Left lobe of liver (tissue), 2 donors: ENCODE measurements around the gene MS4A6A. TPM values are rescaled to one million over a fixed set of nuclear protein-coding genes. Genes with fewer than 3 reads are reported as not detected.
"Not testable (repeated sequence)": the region's sequence is repeated elsewhere in the genome, so short reads cannot be mapped to it uniquely, and the experiment has no call there.

Experiments used
- ATAC-seq: fragments of 200-7000 bp; cut with Tn5 transposase; one replicate; pipeline ENCODE4 v1.9.1; 2020; ENCODE audit warnings: mild to moderate bottlenecking, moderate library complexity
- DNase-seq: peaks from one replicate; pipeline ENCODE4 v3.0.0-alpha.2; 2020; ENCODE audit warnings: low spot score
- total RNA-seq: library from RNA; stranded (reverse); gene quantifications from one replicate; pipeline ENCODE4 v1.2.1, GENCODE V29; 2021
- donor health status: DM: no; HTN: no; CAD: no; lungs with moderate emphysema.
- donor health status: DM: no; HTN: yes; CAD: no.

Gene MS4A6A
- total RNA-seq, 1 donor from 2014 or later: 37.7 TPM

DNA sequence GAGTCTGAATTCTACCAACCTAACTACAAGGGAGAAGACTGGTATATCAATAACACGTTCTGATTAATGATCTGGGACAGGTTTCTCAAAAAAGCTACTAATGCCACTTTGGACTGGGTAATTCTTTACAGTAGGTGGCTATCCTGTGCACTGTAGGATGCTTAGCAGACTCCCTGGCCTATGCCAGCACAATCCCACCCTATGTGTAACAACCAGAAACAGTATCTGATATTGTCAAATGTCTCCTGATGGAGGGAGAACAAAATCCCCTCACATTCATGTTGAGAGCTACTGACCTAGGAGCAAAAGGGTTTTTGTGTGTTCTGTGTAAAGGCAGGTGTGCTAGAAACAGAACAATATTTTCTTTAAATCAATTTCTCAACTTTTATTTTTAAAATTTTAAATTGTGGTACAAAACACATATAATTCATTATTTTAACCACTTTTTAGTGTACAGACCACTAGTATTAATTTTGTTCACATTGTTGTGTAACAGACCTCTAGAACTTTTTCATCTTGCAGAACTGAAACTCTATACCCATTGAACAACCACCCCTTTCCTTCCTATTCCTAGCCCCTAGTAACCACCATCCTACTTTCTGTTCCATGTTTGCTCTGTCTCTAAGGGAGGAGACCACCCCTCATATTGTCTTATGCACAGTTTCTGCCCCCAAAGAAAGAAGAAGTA lies 2.1 kb upstream of the MS4A6A start:
- ATAC-seq: peak; percentile 20

GRCh38 chr11:60183591-60184205 lies 815 bp upstream of the MS4A6A start:
- peak; percentile 52 for ATAC-seq

More for the DNA sequence above, 2.1 kb upstream of the MS4A6A start:
- no peak for DNase-seq

GRCh38 chr11:60175860-60176275 lies 7.0 kb downstream of the MS4A6A start:
- ATAC-seq (no peak), DNase-seq (no peak)

More at GRCh38 chr11:60183591-60184205, 815 bp upstream of the MS4A6A start:
- no peak for DNase-seq

GRCh38 chr11:60172011-60172410 lies 10.9 kb downstream of the MS4A6A start:
- no peak for ATAC-seq
- no peak for DNase-seq

- DNase-seq (no peak), ATAC-seq (no peak)
Observed at GRCh38 chr11:60170566-60170965, 12.3 kb downstream of the MS4A6A start.

DNA sequence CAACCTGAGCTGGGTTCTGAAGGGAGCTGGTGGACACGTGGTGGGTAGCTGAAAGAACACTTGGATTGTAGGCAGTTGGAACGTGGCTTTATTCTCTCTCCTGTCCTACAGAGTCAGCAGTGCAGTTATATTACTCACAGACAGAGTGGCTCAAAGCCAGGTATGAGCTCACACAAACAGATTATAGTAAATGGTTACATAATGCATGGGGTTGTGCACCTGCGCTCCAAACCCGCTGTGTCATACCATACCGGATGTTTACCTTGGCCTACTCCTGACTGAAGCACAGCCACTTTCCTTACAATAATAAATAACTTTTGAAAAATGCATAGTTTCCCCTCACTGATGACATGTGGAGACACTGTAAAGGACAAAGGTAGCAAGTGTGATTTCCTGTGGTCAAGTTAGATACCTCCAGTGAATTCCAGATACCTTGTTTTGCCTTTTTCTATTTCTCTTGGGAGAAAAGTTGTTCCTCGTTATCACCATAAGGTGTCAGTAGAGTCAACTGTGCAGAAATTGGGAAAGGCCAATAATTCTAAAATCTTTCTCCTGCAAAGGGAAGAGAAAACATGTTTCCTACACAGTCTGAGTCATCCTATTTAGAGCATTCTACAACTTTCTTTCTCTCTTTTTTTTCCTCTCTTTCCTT lies 13.5 kb downstream of the MS4A6A start:
- ATAC-seq: peak; percentile 66
- DNase-seq: peak; percentile 44

- DNase-seq (peak; percentile 37), ATAC-seq (no peak)
Observed at GRCh38 chr11:60168306-60168705, 14.6 kb downstream of the MS4A6A start.

DNA sequence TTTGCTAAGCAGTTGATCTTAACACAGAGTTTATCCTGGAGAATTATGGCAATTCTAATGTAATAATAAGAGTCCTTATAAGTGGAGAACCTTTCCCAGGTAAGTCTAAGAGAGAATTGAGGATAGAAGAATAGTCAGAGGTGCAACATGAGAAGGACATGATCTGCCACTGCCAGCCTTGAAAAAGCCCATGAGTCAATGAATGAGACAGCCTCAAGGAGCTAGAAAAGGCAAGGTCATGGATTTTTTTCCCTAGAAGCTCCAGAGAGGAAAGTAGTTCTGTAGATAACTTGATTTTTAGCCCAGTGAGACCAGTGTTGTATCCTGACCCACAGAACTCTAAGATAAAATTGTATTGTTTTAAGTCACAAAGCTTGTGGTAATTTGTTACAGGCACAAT lies 16.9 kb downstream of the MS4A6A start:
- DNase-seq (no peak), ATAC-seq (no peak)

- ATAC-seq (no peak), DNase-seq (no peak)
Observed at GRCh38 chr11:60165538-60165937, 17.3 kb downstream of the MS4A6A start.

- no peak for ATAC-seq
- no peak for DNase-seq
Observed at GRCh38 chr11:60164550-60165075, 18.3 kb downstream of the MS4A6A start.

GRCh38 chr11:60161766-60162165 lies 21.1 kb downstream of the MS4A6A start:
- DNase-seq (no peak), ATAC-seq (no peak)

- no peak for ATAC-seq
- no peak for DNase-seq
Observed at GRCh38 chr11:60161107-60161506, 21.8 kb downstream of the MS4A6A start.

- no peak for ATAC-seq
- DNase-seq: no peak
Observed at GRCh38 chr11:60159868-60160267, 23.0 kb downstream of the MS4A6A start.

GRCh38 chr11:60159284-60159683 lies 23.6 kb downstream of the MS4A6A start:
- no peak for DNase-seq
- ATAC-seq: no peak

GRCh38 chr11:60158636-60159035 lies 24.2 kb downstream of the MS4A6A start:
- ATAC-seq (no peak), DNase-seq (no peak)

DNA sequence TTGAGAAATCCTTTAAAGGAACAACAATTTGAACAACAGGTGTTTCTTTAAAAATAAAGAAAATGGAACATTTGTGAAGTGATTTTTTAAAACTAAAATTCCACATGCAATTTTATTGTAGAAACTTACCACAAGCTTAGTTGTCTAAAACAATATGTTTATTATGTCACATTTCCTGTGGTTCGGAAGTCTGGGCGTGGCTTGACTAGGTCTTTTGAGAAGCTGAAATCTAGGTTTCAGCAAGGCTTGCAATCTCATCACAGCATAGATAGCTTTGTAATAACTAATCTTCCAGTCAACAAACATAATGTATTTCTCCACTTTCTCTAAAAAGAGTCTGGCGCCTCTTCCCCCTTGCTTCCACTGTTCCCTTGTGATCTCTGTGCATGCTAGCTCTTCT lies 27.0 kb downstream of the MS4A6A start:
- ATAC-seq: no peak
- DNase-seq: no peak

DNA sequence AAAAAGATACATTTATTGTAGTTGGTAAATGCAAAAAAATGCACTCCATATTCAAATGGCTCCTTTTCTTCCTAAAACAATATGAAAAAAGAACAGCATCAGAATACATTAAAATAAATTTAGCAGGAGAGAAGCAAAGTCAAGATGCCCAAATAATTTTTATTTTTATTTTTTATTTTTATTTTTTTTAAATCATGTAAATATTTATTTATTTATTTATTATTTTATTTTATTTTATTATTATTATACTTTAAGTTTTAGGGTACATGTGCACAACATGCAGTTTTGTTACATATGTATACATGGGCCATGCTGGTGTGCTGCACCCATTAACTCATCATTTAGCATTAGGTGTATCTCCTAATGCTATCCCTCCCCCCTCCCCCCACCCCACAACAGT lies 30.2 kb downstream of the MS4A6A start:
- not testable (repeated sequence) for DNase-seq, ATAC-seq

- ATAC-seq (no peak), DNase-seq (no peak)
Observed at GRCh38 chr11:60150279-60150678, 32.6 kb downstream of the MS4A6A start.

DNA sequence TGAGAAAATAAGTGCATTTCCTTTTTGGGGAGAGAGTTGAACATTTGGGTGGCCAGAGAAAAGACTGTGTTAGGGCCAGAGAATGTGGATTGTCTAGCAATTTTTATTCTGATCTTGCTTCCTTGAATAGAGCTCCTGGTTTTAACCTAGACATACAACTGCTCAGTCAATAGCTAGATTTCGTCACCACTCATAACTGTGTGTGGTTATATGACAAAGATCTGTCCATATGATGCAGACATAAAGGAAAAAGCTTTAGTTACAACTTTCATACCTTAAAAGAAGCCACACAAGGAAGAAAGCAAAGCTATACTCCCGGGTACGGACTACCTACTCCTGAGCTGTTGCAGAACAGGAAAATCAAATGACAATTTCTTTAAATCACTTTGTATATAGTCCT lies 37.2 kb downstream of the MS4A6A start:
- ATAC-seq (no peak), DNase-seq (no peak)

GRCh38 chr11:60143768-60144167 lies 39.1 kb downstream of the MS4A6A start:
- ATAC-seq (no peak), DNase-seq (no peak)

DNA sequence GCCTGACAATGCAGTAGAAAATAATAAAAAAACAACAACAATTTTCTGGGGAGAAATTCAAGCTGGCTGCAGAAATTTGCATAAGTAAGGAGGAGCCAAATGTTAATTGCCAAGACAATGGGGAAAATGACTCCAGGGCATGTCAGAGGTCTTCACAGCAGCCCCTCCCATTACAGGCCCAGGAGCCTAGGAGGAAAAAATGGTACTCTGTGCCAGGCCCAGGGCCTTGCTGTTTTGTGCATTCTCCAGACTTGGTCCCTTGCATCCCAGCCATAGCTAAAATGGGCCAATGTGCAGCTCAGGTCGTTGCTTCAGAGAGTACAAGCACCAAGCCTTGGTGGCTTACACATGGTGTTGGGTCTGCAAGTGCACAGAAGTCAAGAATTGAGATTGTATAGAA lies 49.0 kb downstream of the MS4A6A start:
- DNase-seq (no peak), ATAC-seq (no peak)

- ATAC-seq (no peak), DNase-seq (no peak)
Observed at GRCh38 chr11:60131912-60132311, 51.0 kb downstream of the MS4A6A start.
